Fibroblast of villous mesenchyme (primary cell): Measurements from ENCODE around the gene ETNK1. TPM values are rescaled to one million over a fixed set of nuclear protein-coding genes. Genes with fewer than 3 reads are reported as not detected.

ENCODE experiments used
- DNase-seq: peaks from one replicate; pipeline ENCODE4 v3.0.0-alpha.2; 2010; ENCODE audit warnings: low read depth
- H3K4me3 ChIP-seq: 2 replicates; pipeline ENCODE4 v1.5.1; 2011; ENCODE audit warnings: low read depth, mild to moderate bottlenecking, low read length
- total RNA-seq: library from RNA; depleted of rRNA; stranded (reverse); fragments of >200 nt; gene quantifications from 2 replicates; pipeline ENCODE4 v1.2.3, GENCODE V29; 2012
- TF ChIP-seq, protein P1 (sequence below): IDR thresholded peaks from 2 replicates; pipeline ENCODE4 v1.5.1; 2012; ENCODE audit warnings: low read depth, mild to moderate bottlenecking, low read length; ENCODE audit not compliant: insufficient read depth

ETNK1 gene
- total RNA-seq, 1 donor, result 70.8 TPM

GRCh38 chr12:22712083-22712482 is 87.1 kb downstream of the ETNK1 start:
- TF ChIP-seq, protein P1, sequence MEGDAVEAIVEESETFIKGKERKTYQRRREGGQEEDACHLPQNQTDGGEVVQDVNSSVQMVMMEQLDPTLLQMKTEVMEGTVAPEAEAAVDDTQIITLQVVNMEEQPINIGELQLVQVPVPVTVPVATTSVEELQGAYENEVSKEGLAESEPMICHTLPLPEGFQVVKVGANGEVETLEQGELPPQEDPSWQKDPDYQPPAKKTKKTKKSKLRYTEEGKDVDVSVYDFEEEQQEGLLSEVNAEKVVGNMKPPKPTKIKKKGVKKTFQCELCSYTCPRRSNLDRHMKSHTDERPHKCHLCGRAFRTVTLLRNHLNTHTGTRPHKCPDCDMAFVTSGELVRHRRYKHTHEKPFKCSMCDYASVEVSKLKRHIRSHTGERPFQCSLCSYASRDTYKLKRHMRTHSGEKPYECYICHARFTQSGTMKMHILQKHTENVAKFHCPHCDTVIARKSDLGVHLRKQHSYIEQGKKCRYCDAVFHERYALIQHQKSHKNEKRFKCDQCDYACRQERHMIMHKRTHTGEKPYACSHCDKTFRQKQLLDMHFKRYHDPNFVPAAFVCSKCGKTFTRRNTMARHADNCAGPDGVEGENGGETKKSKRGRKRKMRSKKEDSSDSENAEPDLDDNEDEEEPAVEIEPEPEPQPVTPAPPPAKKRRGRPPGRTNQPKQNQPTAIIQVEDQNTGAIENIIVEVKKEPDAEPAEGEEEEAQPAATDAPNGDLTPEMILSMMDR, result no peak
- no peak overlapping the region for H3K4me3 ChIP-seq
- DNase-seq, result no peak

- H3K4me3 ChIP-seq, result no peak overlapping the region
- TF ChIP-seq, protein P1, result no peak
- DNase-seq, result no peak
These were observed 90.3 kb downstream of the ETNK1 start for GRCh38 chr12:22715254-22715653.

- H3K4me3 ChIP-seq, result no peak overlapping the region
- DNase-seq, result no peak
- TF ChIP-seq, protein P1, result no peak
These were observed 94.8 kb downstream of the ETNK1 start for GRCh38 chr12:22719745-22720144.

- H3K4me3 ChIP-seq, result no peak overlapping the region
- DNase-seq, result no peak
- TF ChIP-seq, protein P1, result no peak
These were observed 97.1 kb downstream of the ETNK1 start for GRCh38 chr12:22722081-22722480.

DNA sequence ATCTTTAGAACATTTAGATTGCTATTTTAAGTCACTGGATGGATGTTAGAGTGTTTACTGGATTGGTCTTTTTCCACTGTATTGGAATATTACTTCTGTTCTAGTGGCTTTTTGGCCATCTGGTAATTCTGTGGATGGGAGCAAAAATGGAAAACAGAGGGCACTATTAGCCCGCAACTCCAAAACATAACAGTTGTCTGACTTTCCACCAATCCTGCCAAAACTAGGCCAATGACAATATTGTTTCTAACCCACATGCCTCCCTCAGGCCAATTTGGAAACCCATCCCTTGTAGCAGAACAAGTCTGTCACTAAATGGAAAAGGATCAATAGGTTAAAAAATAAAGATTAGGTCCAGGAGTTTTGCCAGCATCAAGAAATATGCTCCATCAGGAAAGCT is 97.8 kb downstream of the ETNK1 start:
- TF ChIP-seq, protein P1, result no peak

GRCh38 chr12:22728987-22729386 is 104.0 kb downstream of the ETNK1 start:
- TF ChIP-seq, protein P1, result no peak
- DNase-seq, result no peak
- H3K4me3 ChIP-seq, result no peak overlapping the region

More for the DNA sequence above, 97.8 kb downstream of the ETNK1 start:
- no peak for DNase-seq
- H3K4me3 ChIP-seq, result no peak overlapping the region

DNA sequence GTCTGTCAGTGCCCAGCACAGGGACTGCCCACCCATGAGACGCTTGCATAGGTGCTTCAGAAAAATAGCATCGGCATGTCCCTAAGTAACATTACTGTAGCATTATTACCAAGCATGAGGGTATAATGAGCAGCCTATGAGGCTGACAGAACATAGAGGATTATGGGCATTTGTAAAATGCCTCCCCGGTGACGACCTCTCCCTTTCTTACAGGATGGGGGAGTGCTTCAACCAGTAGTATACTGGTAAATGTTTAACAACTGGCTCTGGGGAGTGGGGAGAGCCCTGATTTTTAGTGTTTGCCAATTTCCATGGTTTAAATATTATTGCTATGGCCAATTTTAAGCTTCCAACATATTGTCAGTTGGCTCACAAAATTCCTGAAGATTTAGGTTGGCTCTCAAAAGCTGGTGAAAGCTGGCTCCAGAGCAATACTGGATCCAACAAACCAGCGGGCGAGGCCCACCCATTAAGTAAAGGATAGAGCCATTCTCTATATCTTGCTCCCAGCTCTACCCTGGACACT is 104.5 kb downstream of the ETNK1 start:
- TF ChIP-seq, protein P1, result no peak
- no peak for DNase-seq
- H3K4me3 ChIP-seq, result no peak overlapping the region
